Tibial artery (tissue), 4 donors: ENCODE data around the gene SKIC3.

ENCODE experiments used
- DNase-seq, 2 donors: peaks; one replicate each; pipeline ENCODE4 v3.0.0-alpha.2; 2019
- H3K27ac ChIP-seq, 2 donors: fragments of 200-600 bp; sonication (generic) in 1 of 2; 1 replicate in 1 of 2; 2 replicates in 1 of 2; pipeline ENCODE4 v1.5.1; 2018 to 2019; ENCODE audit warnings: mild to moderate bottlenecking in 1 of 2
- H3K27me3 ChIP-seq, 2 donors: fragments of 200-600 bp; sonication (generic) in 1 of 2; one replicate each; pipeline versions ENCODE4 v1.5.1 to v1.6.0; 2016 to 2019
- H3K36me3 ChIP-seq, 3 donors: fragments of 200-600 bp; sonication (generic) in 2 of 3; one replicate each; pipeline ENCODE4 v1.5.1; 2016 to 2019; ENCODE audit warnings: mild to moderate bottlenecking in 2 of 3
- H3K4me1 ChIP-seq, 4 donors: fragments of 200-600 bp; sonication (generic) in 2 of 4; 1 replicate in 3 of 4; 2 replicates in 1 of 4; pipeline ENCODE4 v1.5.1; 2016 to 2019
- H3K4me3 ChIP-seq, 2 donors: fragments of 200-600 bp; sonication (generic) in 1 of 2; 1 replicate in 1 of 2; 2 replicates in 1 of 2; pipeline ENCODE4 v1.5.1; 2018 to 2019; ENCODE audit warnings: mild to moderate bottlenecking in 2 of 2
- H3K9me3 ChIP-seq, 3 donors: fragments of 200-600 bp; sonication (generic) in 1 of 3; one replicate each; pipeline ENCODE4 v1.5.1; 2016 to 2019
- CTCF ChIP-seq, 2 experiments: fragments of 200-600 bp in 1 of 2; fragments of 450-650 bp in 1 of 2; IDR thresholded peaks; one replicate each; pipeline ENCODE4 v1.5.1; 2017 to 2019; ENCODE audit warnings: antibody characterized with exemption in 2 of 2, mild to moderate bottlenecking in 1 of 2, moderate library complexity in 1 of 2
- intact Hi-C: fragments of 100-400 bp; cut with DNase I; formaldehyde crosslinking; loops from one replicate; pipeline ENCODE4 v1.15.0; 2023; ENCODE audit warnings: low total_unique reads

Gene SKIC3

GRCh38 chr5:95564450-95564849, 9.7 kb upstream of the SKIC3 start:
- H3K9me3 ChIP-seq: no peaks in the 10 kb centered on the region
- H3K4me1 ChIP-seq: no peaks in the 10 kb centered on the region
- intact Hi-C loops: no loop called here
- no peaks in the 10 kb centered on the region for H3K27me3 ChIP-seq
- H3K27ac ChIP-seq: no peak overlapping the region
- no peak for DNase-seq
- peaks cover 3 to 23% (median 5%) of the 10 kb centered on the region in 3 donors for H3K36me3 ChIP-seq
- no peak overlapping the region for H3K4me3 ChIP-seq
- no peak for TF ChIP-seq CTCF (IDR thresholded peaks at IDR 0.05)

- peaks cover 3 to 16% (median 5%) of the 10 kb centered on the region in 3 donors for H3K36me3 ChIP-seq
- no peak for TF ChIP-seq CTCF (IDR thresholded peaks at IDR 0.05)
- H3K4me3 ChIP-seq: no peak overlapping the region
- no peaks in the 10 kb centered on the region for H3K9me3 ChIP-seq
- no peaks in the 10 kb centered on the region for H3K4me1 ChIP-seq
- intact Hi-C loops: no loop called here
- no peak overlapping the region for H3K27ac ChIP-seq
- no peaks in the 10 kb centered on the region for H3K27me3 ChIP-seq
- DNase-seq: no peak
Observed at GRCh38 chr5:95563367-95563766, 8.6 kb upstream of the SKIC3 start.

GRCh38 chr5:95562282-95562681, 7.5 kb upstream of the SKIC3 start:
- intact Hi-C loops: no loop called here
- Histone ChIP-seq H3K36me3 (peaks cover 0 to 12% (median 5%) of the 10 kb centered on the region in 3 donors), H3K4me1 (no peaks in the 10 kb centered on the region), H3K27ac (no peak overlapping the region), H3K27me3 (no peaks in the 10 kb centered on the region), H3K9me3 (no peaks in the 10 kb centered on the region), H3K4me3 (no peak overlapping the region)
- TF ChIP-seq CTCF (IDR thresholded peaks at IDR 0.05): no peak
- no peak for DNase-seq

- Histone ChIP-seq H3K9me3 (no peaks in the 10 kb centered on the region), H3K36me3 (peaks cover 0 to 2% (median 0%) of the 10 kb centered on the region in 3 donors), H3K4me3 (no peak overlapping the region), H3K27ac (no peak overlapping the region), H3K4me1 (peaks cover 0 to 19% (median 12%) of the 10 kb centered on the region in 4 donors), H3K27me3 (no peaks in the 10 kb centered on the region)
- no peak for DNase-seq
- intact Hi-C loops: no loop called here
- no peak for TF ChIP-seq CTCF (IDR thresholded peaks at IDR 0.05)
Observed at GRCh38 chr5:95557841-95558240, 3.1 kb upstream of the SKIC3 start.

- Histone ChIP-seq H3K9me3 (no peaks in the 10 kb centered on the region), H3K4me3 (peak overlapping the region; percentile 76 to 78), H3K36me3 (peaks cover 0 to 5% (median 0%) of the 10 kb centered on the region in 3 donors), H3K27ac (peak overlapping the region; percentile 87 to 88), H3K27me3 (no peaks in the 10 kb centered on the region), H3K4me1 (peaks cover 0 to 27% (median 16%) of the 10 kb centered on the region in 4 donors)
- intact Hi-C loops: no loop called here
- no peak for DNase-seq
- TF ChIP-seq CTCF (IDR thresholded peaks at IDR 0.05): no peak
Observed at GRCh38 chr5:95555553-95555952, 776 bp upstream of the SKIC3 start.

GRCh38 chr5:95554331-95554646, 488 bp downstream of the SKIC3 start:
- TF ChIP-seq CTCF (IDR thresholded peaks at IDR 0.05): no peak
- peaks cover 0 to 5% (median 5%) of the 10 kb centered on the region in 3 donors for H3K36me3 ChIP-seq
- no peaks in the 10 kb centered on the region for H3K9me3 ChIP-seq
- H3K4me1 ChIP-seq: peaks cover 0 to 27% (median 16%) of the 10 kb centered on the region in 4 donors
- H3K4me3 ChIP-seq: peak overlapping the region; percentile 76 to 78
- DNase-seq: no peak
- intact Hi-C loops: no loop called here
- H3K27me3 ChIP-seq: no peaks in the 10 kb centered on the region
- H3K27ac ChIP-seq: peak overlapping the region; percentile 87 to 88
